HG03064 (cell line): ENCODE measurements around the gene ARFGEF3.
"Not testable (repeated sequence)": the region's sequence is repeated elsewhere in the genome, so short reads cannot be mapped to it uniquely, and the experiment has no call there.

Source experiments
- ATAC-seq: cut with Tn5 transposase; IDR thresholded peaks from one replicate; pipeline ENCODE4 v1.9.1; 2021; ENCODE audit warnings: low read depth; ENCODE audit not compliant: unreplicated experiment

The ARFGEF3 gene, protein sequence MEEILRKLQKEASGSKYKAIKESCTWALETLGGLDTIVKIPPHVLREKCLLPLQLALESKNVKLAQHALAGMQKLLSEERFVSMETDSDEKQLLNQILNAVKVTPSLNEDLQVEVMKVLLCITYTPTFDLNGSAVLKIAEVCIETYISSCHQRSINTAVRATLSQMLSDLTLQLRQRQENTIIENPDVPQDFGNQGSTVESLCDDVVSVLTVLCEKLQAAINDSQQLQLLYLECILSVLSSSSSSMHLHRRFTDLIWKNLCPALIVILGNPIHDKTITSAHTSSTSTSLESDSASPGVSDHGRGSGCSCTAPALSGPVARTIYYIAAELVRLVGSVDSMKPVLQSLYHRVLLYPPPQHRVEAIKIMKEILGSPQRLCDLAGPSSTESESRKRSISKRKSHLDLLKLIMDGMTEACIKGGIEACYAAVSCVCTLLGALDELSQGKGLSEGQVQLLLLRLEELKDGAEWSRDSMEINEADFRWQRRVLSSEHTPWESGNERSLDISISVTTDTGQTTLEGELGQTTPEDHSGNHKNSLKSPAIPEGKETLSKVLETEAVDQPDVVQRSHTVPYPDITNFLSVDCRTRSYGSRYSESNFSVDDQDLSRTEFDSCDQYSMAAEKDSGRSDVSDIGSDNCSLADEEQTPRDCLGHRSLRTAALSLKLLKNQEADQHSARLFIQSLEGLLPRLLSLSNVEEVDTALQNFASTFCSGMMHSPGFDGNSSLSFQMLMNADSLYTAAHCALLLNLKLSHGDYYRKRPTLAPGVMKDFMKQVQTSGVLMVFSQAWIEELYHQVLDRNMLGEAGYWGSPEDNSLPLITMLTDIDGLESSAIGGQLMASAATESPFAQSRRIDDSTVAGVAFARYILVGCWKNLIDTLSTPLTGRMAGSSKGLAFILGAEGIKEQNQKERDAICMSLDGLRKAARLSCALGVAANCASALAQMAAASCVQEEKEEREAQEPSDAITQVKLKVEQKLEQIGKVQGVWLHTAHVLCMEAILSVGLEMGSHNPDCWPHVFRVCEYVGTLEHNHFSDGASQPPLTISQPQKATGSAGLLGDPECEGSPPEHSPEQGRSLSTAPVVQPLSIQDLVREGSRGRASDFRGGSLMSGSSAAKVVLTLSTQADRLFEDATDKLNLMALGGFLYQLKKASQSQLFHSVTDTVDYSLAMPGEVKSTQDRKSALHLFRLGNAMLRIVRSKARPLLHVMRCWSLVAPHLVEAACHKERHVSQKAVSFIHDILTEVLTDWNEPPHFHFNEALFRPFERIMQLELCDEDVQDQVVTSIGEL (N-terminal part only)

DNA sequence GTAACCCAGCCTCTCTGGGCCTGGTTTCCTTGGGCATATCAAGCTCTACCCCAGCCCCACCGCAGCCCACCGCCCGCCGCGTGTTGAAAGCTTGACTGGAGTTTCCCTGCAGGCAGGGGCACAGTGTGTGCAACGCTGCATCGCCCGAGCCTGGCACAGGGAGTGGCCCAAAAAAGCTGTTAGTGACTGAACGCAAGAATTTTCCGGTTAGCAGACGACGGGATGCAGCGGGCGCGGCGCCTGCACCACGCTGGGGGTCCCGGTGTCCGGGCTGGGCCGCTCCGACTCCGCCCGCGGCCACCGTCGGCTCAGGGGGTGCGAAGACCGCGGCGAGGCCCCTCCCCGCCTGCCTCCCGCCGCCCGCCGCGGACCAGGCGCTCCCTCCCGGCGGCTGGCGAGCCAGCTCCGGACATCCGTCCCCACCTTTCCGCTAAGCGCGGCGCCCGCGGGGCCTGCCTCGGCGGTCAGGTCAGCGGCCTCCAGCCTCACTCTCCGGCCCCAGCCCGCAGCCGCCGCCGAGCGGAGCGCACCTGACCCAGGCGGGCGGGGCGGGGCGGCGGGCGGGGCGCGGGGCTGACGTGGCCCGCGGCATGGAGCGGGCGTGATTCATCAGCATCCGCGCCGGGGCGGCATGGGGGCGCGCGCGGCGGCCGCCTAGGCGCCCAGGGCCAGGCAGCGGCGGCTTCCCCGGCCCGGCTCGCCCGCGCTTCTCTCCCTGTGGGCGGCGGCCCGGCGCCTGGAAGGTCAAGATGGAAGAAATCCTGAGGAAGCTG, at the start of gene ARFGEF3:
TSS of gene ARFGEF3 (plus strand) at position 602 of the 773 bp plus-strand sequence. CDS start at position 750, 148 bp downstream.
- ATAC-seq, result peak; percentile 64

DNA sequence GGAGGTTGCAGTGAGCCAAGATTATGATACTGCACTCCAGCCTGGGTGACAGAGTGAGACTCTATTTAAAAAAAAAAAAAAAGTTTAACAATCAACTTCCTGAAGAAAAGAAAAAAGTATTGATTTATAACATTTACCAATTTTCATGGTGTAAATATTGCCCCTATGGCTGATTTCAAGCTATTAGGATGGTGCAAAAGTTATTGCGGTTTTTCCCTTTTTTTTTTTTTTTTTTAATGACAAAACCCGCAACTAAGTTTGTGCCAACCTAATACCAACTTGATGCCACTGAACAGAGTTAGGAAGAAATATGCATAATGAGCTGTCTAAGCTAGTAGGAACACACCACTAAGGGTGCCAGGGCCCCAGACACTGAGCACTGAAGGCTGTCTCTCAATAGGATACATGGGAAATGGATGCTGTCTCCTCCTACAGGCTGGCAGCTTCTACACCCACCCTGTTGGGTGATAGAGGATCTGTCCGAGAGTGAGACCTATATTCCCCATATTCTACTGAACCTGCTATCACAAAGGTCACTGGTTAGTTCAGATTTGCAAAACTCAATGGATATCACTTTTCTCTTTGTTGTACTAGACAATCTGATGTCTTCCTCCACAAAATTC, 48.0 kb upstream of the ARFGEF3 start:
- ATAC-seq, result no peak

DNA sequence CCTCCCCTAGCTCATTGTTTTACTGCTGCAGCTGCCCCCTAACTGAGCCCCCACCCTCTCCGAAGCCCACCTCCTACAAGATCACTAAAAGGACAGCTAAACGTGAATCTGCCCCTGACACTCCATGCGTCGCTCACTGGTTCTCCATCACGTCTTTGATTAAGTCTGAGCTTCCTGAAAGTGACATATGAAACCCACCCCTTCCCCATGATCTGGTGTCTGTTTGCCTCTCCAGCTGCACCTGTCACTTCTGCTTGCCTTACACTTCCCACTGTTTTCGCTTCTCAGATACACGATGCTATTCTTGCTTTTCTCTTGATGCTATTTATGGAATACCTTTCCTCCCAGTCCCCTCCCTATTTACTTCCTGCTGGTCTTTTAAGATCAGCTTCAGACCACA, 46.5 kb upstream of the ARFGEF3 start:
- ATAC-seq, result no peak

DNA sequence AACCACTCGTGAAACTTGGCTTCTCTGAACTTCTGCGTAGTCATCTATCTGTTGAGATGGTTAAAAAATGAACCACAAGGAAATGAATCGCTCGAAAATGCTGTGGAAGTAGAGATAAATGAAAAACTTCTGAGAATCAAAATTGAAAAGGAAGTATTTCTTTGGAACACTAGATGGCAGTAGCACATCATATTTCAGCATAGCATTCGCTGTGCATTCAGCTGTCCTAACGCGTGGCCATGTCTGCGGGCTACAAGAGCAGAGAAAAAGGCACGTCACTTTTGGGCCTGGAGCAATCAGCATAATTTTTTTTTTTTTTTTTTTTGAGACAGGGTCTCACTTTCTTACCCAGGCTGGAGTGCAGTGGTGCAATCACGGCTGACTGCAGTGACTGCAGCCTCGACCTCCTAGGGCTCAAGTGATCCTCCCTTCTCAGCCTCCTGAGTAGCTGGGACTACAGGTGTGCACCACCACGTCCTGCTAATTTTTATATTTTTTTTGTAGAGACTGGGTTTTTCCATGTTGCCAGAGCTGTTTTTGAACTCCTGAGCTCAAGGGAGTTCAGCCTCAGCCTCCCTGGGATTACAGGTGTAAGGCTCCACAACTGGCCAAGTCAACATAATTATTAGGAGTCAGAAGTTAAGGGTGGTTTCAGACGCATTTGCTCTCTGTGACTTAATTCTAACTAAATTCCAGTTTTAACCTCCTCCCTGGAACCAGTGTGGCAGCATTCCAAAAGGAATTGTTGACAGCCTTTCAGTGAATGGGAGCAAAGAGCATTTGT, 45.7 kb upstream of the ARFGEF3 start:
- ATAC-seq, result no peak

DNA sequence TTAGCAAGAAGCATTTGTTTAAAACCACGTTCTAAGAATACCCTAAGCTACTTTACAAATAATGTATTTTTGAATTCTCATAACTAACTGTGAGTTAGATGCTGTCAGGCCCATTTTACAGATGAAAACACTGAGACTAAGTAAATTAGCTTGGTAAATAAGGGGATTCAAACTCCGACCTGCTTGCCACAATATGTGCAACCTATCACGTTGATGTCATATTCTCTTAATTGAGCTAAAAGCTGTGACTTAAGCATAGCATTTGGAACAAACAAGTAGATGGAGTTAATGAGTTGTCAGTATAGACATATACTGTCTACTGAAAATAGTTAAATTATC, 45.1 kb upstream of the ARFGEF3 start:
- ATAC-seq, result no peak

DNA sequence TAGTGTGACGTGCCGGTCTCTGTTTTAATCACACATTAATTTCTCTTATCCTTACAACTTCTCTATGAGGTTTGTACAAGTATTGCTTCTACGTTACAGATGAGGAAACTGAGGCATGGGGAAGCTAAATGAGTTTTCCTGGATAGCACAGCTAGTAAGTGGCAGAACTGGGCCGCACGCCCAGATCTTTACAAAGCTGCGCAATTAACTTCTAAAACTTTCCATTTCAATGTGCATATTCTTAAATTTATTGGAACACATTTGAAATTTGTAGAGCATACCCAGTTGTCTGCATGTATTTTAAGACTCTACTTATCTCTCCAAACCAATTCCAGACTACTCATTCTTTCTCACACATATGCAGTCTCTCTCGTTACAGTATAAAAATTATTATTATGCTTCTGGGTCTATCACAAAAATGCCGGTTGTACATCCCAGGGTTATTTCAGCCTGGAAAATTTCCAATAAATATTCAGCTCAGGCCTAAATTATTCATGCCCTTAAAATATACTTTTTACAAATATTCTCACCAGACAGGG, 44.3 kb upstream of the ARFGEF3 start:
- no peak for ATAC-seq

DNA sequence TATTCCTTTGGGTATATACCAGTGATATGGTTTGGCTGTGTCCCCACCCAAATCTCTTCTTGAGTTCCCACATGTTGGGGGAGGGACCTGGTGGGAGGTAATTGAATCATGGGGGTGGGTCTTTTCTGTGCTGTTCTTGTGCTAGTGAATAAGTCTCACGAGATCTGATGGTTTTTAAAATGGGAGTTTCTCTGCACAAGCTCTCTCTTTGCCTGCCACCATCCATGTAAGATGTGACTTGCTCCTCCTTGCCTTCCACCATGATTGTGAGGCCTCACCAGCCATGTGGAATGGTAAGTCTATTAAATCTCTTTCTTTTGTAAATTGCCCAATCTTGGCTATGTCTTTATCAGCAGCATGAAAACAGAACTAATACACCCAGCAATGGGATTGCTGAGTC, 42.5 kb upstream of the ARFGEF3 start:
- not testable (repeated sequence) for ATAC-seq

DNA sequence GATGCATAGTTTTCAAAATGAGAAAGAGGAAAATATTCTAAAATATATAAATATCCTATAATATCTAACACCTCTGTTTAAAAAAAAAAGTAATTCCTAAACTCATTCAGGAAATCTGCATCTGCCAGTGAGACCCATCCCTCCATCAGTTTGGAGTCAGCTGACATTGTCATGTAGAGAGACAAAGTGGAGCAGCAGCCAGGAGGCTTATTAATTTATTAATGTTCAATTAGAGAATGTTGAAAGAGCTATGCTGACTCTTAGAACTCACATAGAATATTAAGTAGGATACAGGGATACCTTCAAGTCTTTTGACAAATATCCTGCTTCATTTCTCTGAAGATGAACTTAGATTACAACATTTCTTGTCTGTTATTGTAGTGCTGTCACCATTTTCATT, 41.8 kb upstream of the ARFGEF3 start:
- ATAC-seq, result no peak

DNA sequence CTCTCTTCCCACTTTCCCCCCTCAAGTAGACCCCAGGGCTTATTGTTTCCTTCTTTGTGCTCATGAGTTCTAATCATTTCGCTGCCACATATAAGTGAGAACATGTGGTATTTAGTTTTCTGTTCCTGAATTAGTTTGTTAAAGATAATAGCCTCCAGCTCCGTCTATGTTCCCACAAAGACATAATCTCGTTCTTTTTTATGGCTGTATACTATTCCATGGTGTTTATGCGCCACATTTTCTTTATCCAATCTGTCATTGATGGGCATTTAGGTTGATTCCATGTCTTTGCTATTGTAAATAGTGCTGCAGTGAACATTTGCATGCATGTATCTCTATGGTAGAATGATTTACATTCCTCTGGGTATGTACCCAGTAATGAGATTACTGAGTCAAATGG, 37.6 kb upstream of the ARFGEF3 start:
- no peak for ATAC-seq

DNA sequence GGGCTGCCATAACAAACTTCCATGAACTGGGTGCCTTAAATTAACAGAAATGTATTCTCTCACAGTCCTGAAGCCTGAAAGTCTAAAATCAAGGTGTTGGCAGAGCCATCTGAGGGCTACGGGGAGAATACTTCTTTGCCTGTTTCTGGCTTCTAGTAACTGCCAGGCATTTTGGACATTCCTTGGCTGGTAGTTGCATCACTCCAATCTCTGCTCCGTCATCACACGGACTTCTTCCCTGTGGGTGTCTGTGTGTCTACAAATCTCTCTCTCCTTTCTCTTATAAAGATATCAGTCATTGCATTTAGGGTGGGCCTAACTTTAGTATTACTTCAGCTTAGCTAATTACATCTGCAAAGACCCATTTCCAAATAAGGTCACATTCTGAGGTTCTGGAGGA, 33.6 kb upstream of the ARFGEF3 start:
- no peak for ATAC-seq

DNA sequence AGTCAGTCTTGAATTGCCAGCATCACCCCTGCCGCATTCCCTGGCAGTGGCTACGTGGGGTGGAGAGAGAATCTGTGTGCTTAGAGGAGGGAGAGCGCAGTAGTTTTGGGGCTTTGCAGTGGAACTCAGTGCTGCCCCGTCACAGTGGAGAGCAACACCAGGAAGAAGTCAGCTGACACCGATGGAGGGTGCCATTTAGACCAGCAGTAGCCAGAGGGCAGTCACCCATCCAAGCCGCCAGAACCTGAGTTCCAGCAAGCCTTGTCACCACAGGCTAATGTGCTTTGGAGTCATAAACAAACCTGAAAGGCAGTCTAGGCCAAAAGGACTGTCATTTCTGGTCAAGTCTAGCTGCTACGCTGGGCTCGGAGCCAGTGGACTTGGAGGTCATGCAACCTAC, 32.5 kb upstream of the ARFGEF3 start:
- ATAC-seq, result no peak

DNA sequence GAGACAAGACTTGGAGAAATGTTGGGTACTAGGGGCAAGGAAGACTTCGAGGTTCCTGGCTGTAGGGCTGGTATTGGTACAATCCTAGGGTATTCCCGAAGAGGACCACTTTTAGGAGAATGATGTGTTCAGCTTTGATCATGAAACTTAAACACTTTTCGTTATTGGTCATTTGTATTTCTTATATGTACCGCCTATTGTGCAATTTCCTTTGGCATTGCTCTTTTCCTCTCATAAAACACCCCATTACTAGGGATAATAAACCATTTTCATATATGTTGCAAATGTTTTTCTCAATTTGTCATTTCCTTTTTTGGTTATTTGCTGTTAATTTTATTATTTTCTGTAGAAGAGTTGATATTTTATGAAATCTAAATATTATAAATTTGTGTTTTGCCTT, 18.9 kb upstream of the ARFGEF3 start:
- no peak for ATAC-seq

DNA sequence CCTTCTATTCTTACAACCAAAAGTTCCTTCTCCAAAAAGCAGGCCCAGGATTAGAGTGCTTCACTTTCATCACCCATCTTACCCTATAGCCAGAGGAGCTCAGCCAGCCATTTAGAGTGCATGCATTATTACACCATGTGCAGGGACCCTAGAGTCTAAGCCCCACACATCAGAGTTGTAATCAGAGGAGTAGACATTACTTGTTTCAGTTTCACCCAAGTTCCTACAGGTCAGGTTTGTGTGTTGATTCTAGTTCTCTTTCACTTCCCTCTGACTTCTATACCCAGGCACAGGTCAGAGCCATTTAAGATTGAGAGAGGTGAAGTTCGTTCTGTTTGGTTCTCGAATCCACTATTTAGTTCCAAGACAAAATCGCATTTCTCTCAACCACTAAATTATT, 16.3 kb upstream of the ARFGEF3 start:
- ATAC-seq, result no peak

DNA sequence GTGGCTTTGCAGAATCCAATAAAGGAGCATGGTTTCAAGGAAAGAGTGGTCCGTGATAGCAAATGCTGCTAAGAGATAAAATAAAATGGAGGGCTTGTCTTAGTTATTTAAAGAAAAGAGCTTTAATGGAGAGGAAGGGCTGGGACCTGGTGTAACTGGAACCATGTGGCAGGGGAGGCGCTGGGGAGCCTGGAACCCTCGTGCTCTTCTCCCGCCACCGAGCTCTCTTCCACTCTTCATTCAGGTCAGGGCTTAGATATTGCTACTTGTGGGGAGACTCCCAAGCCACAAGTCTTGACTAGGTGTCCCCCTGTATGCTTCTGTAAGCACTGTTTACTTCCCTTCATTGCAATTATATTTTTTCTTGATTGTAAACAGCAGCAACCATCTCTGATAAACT, 15.2 kb upstream of the ARFGEF3 start:
- no peak for ATAC-seq

DNA sequence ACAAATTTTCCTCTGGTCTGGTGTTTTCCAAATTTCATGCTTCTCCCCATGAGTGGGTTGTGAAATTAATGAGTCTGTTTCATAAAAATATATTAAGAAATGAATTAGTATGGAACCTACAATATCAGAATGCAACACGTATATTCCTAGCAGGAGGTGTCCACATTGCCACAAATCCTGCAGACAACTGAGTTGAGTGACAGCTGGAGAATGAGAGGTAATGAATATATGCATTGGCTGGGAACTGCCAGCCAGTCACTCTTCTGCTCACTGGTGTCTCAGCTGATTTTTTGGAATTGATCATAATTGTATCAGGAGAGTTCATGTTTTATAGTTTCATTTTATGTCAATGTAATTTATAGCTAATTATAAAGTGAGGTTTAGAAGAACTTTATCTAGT, 6.3 kb upstream of the ARFGEF3 start:
- no peak for ATAC-seq

DNA sequence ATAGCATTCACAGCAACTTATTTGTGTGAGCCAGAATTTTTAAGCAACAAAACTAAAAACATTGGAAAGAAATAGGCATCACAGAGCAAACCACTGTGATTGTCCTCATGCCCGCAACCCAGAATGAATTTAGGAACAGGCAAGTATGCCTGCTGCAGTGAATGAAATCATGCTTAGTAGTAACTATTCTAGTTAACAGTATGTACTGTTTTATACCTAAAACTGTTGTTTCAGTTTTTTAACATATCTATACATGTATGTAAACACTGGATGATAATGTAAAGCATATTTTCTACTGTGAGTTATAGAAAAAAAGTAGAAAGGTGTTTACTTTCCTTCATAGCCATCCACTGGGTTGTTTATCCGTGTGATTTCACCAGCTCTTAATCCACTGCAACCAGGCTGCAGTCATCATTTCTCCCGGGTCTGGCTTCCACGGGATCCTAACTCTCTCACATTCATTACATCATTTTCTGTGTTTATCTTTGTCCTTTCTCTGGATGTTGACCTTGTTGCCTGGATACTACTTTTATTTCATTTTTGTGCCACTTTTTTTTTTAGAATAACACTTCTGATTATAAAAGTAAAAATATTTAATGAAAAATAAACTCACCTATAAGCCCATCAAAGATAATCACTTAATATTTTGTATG, 3.6 kb upstream of the ARFGEF3 start:
- no peak for ATAC-seq

DNA sequence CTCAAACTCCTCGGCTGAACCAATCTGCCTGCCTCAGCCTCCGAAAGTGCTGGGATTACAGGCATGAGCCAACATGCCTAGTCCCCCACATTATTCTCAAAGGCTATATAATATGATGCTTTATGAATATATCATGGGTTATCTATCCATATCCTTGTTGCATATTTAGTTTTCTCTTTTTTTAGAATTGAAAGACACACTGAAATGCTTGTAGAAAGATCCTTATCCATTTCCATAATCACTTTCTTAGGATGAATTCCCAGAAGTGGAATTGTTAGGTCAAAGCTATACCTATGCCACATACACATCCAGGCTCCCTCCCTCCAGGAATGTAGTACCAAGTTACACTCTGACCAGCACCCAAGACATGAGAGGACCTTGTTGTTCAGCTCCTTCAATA, 2.5 kb upstream of the ARFGEF3 start:
- ATAC-seq, result no peak

DNA sequence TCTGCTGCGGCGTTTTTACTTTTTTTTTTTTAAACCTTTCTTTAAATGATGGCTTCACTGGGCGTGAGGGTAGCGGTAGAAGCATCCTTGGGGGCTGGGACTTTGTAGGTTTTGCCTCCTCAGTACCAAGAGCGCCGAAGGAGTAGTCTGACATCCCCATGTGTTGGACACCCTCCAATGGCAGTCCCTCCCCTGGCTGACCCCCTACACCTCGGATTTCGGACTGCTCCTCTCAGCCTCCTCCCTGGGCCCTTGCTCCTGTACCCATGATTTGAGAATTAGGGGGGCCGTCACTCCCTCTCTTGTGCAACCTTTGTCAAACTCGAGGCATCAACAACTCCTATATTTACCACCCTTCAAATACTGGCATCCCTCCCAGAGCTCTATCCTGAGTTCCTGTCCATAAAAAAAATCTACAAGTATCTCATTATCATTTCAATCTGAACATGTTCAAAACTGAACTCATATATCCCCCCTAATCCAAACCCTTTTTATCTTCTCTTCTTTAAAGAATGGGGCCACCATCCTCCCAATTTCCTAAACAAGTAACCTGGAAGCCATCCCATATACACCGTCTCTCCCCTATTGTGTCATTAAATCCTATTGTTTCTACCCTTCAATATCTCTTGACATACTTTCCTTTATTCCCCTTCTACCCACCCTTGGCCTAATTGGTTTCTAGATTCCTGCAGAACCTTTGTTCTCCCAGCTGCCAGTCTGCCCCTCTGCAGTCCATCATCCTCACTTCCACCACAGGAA, 1.2 kb upstream of the ARFGEF3 start:
- ATAC-seq, result no peak
